ENCODE measurements around the gene PHKG1.

- TF ChIP-seq POLR2A (IDR thresholded peaks at IDR 0.05) (no peak), CTCF (IDR thresholded peaks at IDR 0.05) (no peak)
Observed at GRCh38 chr7:56078196-56078595, 14.6 kb downstream of the PHKG1 start.
